ENCODE results near the gene SMIM36. TPM values are rescaled to one million over a fixed set of nuclear protein-coding genes. Genes with fewer than 3 reads are reported as not detected.

SMIM36 gene
- total RNA-seq, 4 donors from 2014 or later, result not detected

DNA sequence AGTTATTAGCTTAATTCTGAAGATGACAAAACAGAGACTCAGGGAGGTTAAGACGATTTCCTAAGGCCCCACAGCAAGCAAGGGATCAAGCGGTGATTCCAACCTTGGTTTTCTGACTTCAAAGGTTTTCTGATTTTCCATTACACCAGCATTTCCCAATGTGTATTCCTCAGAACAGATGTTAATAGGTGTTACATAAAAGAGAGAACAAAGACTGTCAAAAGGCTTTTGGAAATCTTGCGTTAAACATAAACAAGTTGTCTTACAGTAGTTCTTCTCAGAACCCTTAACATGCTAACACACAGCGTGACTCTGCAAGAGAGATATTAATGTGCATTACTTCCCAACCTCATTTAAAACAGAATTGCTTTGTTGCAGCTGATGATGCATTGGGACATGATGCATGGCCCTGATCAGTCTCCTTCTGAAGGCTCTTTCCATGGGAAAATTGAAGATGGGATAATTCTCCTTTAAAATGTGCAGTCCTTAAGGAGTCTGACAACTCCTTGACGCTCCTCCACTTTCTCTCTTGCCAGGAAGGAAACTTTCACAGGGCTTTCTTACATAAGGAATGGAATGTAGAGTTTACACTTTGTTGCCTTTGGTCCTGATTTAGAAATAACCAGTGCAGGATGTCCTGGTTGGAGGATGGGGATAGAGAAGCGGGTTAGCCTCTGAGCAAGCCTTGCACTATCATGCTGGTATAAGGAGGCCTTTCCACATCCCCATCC is 68.1 kb downstream of the SMIM36 start:
- intact Hi-C loops (cut with DNase I; ENCODE audit: low total_unique reads), result no loop called here
- H3K4me1 ChIP-seq, result peaks cover 0 to 6% of the 10 kb centered on the region in 2 donors
- ATAC-seq (no peak), DNase-seq (no peak)
- in situ Hi-C loops (cut with MboI; ENCODE audit: low sequenced_read_pairs in 4 of 4), result no loop called here
- H3K36me3 ChIP-seq, result no peaks in the 10 kb centered on the region
- no peak overlapping the region for H3K27ac ChIP-seq
- H3K9me3 ChIP-seq, result no peaks in the 10 kb centered on the region
- no peaks in the 10 kb centered on the region for H3K27me3 ChIP-seq
- H3K4me3 ChIP-seq, result no peak overlapping the region
- TF ChIP-seq POLR2A (IDR thresholded peaks at IDR 0.05), result no peak
- TF ChIP-seq CTCF (IDR thresholded peaks at IDR 0.05 in 4 of 5, conservative IDR thresholded peaks at IDR 0.05 in 1 of 5), result no peak

- Histone ChIP-seq H3K9me3 (no peaks in the 10 kb centered on the region), H3K4me3 (no peak overlapping the region), H3K27me3 (no peaks in the 10 kb centered on the region), H3K36me3 (no peaks in the 10 kb centered on the region), H3K4me1 (peaks cover 0 to 6% of the 10 kb centered on the region in 2 donors), H3K27ac (no peak overlapping the region)
- in situ Hi-C loops (cut with MboI; ENCODE audit: low sequenced_read_pairs in 4 of 4), result no loop called here
- ATAC-seq (no peak), DNase-seq (no peak)
- TF ChIP-seq CTCF (IDR thresholded peaks at IDR 0.05 in 4 of 5, conservative IDR thresholded peaks at IDR 0.05 in 1 of 5), result no peak
- no peak for TF ChIP-seq POLR2A (IDR thresholded peaks at IDR 0.05)
- intact Hi-C loops (cut with DNase I; ENCODE audit: low total_unique reads), result no loop called here
These were observed 68.8 kb downstream of the SMIM36 start for GRCh38 chr17:55442462-55442861.

GRCh38 chr17:55441544-55441943 is 69.7 kb downstream of the SMIM36 start:
- Histone ChIP-seq H3K27ac (no peak overlapping the region), H3K4me1 (peaks cover 0 to 3% of the 10 kb centered on the region in 2 donors), H3K36me3 (no peaks in the 10 kb centered on the region), H3K9me3 (no peaks in the 10 kb centered on the region), H3K4me3 (no peak overlapping the region), H3K27me3 (no peaks in the 10 kb centered on the region)
- ATAC-seq (no peak), DNase-seq (no peak)
- TF ChIP-seq POLR2A (IDR thresholded peaks at IDR 0.05) (no peak), CTCF (IDR thresholded peaks at IDR 0.05 in 4 of 5, conservative IDR thresholded peaks at IDR 0.05 in 1 of 5) (no peak)
- in situ Hi-C loops (cut with MboI; ENCODE audit: low sequenced_read_pairs in 4 of 4) (no loop called here), intact Hi-C loops (cut with DNase I; ENCODE audit: low total_unique reads) (no loop called here)

DNA sequence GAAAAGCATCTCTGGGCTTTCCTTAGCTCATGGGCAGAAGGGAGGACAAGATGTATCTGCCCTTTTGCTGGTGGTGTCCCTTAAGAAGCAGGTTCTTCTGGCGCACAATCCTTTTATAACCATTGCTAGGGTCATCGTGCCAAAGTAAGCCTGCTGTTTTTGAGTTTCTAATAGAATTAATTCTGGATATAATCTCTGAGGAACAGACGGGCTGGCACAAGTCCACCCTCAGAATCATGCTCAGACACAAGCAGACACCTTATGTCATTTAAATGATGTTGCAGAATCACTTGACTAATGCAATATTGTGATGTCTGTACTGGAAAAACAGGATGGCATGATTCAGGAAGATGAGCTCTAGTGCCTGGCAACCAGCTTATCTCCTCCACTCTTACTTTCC is 70.9 kb downstream of the SMIM36 start:
- no peaks in the 10 kb centered on the region for H3K27me3 ChIP-seq
- DNase-seq (no peak), ATAC-seq (no peak)
- no peak overlapping the region for H3K4me3 ChIP-seq
- no peaks in the 10 kb centered on the region for H3K4me1 ChIP-seq
- TF ChIP-seq POLR2A (IDR thresholded peaks at IDR 0.05) (no peak), CTCF (IDR thresholded peaks at IDR 0.05 in 4 of 5, conservative IDR thresholded peaks at IDR 0.05 in 1 of 5) (no peak)
- in situ Hi-C loops (cut with MboI; ENCODE audit: low sequenced_read_pairs in 4 of 4) (no loop called here), intact Hi-C loops (cut with DNase I; ENCODE audit: low total_unique reads) (no loop called here)
- H3K36me3 ChIP-seq, result no peaks in the 10 kb centered on the region
- no peaks in the 10 kb centered on the region for H3K9me3 ChIP-seq
- no peak overlapping the region for H3K27ac ChIP-seq

- no peaks in the 10 kb centered on the region for H3K9me3 ChIP-seq
- H3K27me3 ChIP-seq, result no peaks in the 10 kb centered on the region
- ATAC-seq (no peak), DNase-seq (no peak)
- no peak overlapping the region for H3K27ac ChIP-seq
- in situ Hi-C loops (cut with MboI; ENCODE audit: low sequenced_read_pairs in 4 of 4), result no loop called here
- no peak overlapping the region for H3K4me3 ChIP-seq
- no peaks in the 10 kb centered on the region for H3K4me1 ChIP-seq
- no peaks in the 10 kb centered on the region for H3K36me3 ChIP-seq
- intact Hi-C loops (cut with DNase I; ENCODE audit: low total_unique reads), result no loop called here
- TF ChIP-seq CTCF (IDR thresholded peaks at IDR 0.05 in 4 of 5, conservative IDR thresholded peaks at IDR 0.05 in 1 of 5), result no peak
- no peak for TF ChIP-seq POLR2A (IDR thresholded peaks at IDR 0.05)
These were observed 74.1 kb downstream of the SMIM36 start for GRCh38 chr17:55437159-55437605.
